ENCODE measurements around the gene ZNF142. TPM values are rescaled to one million over a fixed set of nuclear protein-coding genes. Genes with fewer than 3 reads are reported as not detected.

Gene ZNF142
- total RNA-seq, 1 experiment from 2014 or later: 29.2 TPM

DNA sequence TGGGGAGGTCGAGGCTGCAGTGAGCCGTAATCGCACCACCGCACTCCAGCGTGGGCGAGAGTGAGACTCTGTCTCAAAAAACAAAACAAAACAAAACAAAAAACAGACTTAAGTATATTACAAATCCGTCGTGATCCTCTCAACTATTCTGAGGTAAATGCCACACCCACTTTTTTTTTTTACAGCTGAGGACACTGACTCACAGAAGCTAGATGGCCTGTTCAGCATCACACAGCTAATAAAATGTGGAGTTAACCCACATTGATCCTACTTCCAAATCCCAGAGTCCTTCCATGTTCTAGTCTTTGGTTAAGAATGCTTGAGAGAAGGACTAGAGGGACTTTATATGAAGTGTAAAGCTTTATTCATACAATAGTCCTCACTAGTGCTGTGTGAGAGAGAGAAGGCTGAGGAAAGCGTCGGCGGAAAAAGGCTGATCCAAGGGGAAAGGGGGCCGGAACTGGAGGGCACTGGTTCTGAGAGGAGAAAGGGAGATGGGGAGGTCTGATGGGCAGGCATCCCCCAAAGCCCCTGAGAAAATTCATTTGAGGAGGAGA lies 11.8 kb upstream of the ZNF142 start:
- H3K36me3 ChIP-seq (ENCODE audit: control insufficient read depth in 1 of 2, insufficient read depth in 2 of 2, low read length in 2 of 2): peaks cover 11 to 20% of the 10 kb centered on the region in 2 experiments
- ChIA-PET RAD21 (ENCODE audit: low non-redundant PET in 1 of 2, low total read pairs in 2 of 2, uncharacterized antibody in 2 of 2, unreplicated experiment in 2 of 2) (interaction anchor here in 1 of 2 experiments (0.9 to 1.6 kb wide), 2 partner anchors 12 to 176 kb away, joined by 3 to 5 read pairs; partner anchors contain the start of genes BCS1L and ZNF142), POLR2A (interaction anchor here (0.6 to 2.3 kb wide), 2 partner anchors 12 to 76 kb away, joined by 9 to 20 read pairs; partner anchors contain the start of genes BCS1L and ZNF142), CTCF (interaction anchor here (0.7 to 2.0 kb wide), 5 partner anchors 12 to 176 kb away, joined by 3 to 11 read pairs (median 4); partner anchors contain the start of genes BCS1L, TTLL4 and ZNF142)
- ATAC-seq (peak; percentile 35), DNase-seq (ENCODE audit: low read depth, low spot score) (no peak)
- peak overlapping the region; percentile 74 to 89 for H3K4me3 ChIP-seq (replicated peaks in 1 of 2; ENCODE audit: low read depth in 1 of 2, low read length in 2 of 2)
- TSS peak; percentile 84 for BruUV-seq (replicated peaks)
- H3K9me3 ChIP-seq (ENCODE audit: control insufficient read depth in 1 of 2, insufficient read depth in 1 of 2, low read depth in 1 of 2, low read length in 2 of 2): no peaks in the 10 kb centered on the region
- no peak overlapping the region for H2AFZ ChIP-seq (ENCODE audit: low read depth, low read length, poor library complexity, severe bottlenecking)
- peak overlapping the region; percentile 71 for H3K9ac ChIP-seq (ENCODE audit: low read length)
- no peaks in the 10 kb centered on the region for H3K27me3 ChIP-seq (ENCODE audit: insufficient read depth, low read length)
- intact Hi-C loops (cut with micrococcal nuclease): no loop called here
- peak overlapping the region; percentile 81 for H3K4me2 ChIP-seq (ENCODE audit: low read length)
- TF ChIP-seq, protein P1, sequence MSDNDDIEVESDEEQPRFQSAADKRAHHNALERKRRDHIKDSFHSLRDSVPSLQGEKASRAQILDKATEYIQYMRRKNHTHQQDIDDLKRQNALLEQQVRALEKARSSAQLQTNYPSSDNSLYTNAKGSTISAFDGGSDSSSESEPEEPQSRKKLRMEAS (IDR thresholded peaks at IDR 0.05): no peak
- TF ChIP-seq CEBPB (IDR thresholded peaks at IDR 0.05; ENCODE audit: low read depth) (no peak), YY1 (IDR thresholded peaks at IDR 0.05; ENCODE audit: extremely low read depth, insufficient replicate concordance, low read depth, low read length) (no peak), EZH2 (IDR thresholded peaks at IDR 0.05) (no peak), POLR2AphosphoS5 (IDR thresholded peaks at IDR 0.05; ENCODE audit: low read depth, low read length) (no peak), SP1 (IDR thresholded peaks at IDR 0.05; ENCODE audit: low read depth) (no peak), CBX3 (IDR thresholded peaks at IDR 0.05; ENCODE audit: low read depth) (no peak), TCF7L2 (IDR thresholded peaks at IDR 0.05; ENCODE audit: borderline replicate concordance, extremely low read depth, insufficient read depth, insufficient read length) (no peak), POLR2A (IDR thresholded peaks at IDR 0.05; ENCODE audit: borderline replicate concordance, extremely low read depth, insufficient read depth, insufficient read length) (no peak), RAD21 (IDR thresholded peaks at IDR 0.05; ENCODE audit: low read depth) (no peak), ZFX (IDR thresholded peaks at IDR 0.05) (no peak), EZH2phosphoT487 (IDR thresholded peaks at IDR 0.05; ENCODE audit: borderline replicate concordance) (no peak)
- TF ChIP-seq, protein P2, sequence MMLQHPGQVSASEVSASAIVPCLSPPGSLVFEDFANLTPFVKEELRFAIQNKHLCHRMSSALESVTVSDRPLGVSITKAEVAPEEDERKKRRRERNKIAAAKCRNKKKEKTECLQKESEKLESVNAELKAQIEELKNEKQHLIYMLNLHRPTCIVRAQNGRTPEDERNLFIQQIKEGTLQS (IDR thresholded peaks at IDR 0.05): no peak
- TF ChIP-seq, protein P3, sequence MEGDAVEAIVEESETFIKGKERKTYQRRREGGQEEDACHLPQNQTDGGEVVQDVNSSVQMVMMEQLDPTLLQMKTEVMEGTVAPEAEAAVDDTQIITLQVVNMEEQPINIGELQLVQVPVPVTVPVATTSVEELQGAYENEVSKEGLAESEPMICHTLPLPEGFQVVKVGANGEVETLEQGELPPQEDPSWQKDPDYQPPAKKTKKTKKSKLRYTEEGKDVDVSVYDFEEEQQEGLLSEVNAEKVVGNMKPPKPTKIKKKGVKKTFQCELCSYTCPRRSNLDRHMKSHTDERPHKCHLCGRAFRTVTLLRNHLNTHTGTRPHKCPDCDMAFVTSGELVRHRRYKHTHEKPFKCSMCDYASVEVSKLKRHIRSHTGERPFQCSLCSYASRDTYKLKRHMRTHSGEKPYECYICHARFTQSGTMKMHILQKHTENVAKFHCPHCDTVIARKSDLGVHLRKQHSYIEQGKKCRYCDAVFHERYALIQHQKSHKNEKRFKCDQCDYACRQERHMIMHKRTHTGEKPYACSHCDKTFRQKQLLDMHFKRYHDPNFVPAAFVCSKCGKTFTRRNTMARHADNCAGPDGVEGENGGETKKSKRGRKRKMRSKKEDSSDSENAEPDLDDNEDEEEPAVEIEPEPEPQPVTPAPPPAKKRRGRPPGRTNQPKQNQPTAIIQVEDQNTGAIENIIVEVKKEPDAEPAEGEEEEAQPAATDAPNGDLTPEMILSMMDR (IDR thresholded peaks at IDR 0.05 in 2 of 3, conservative IDR thresholded peaks at IDR 0.05 in 1 of 3; ENCODE audit: borderline replicate concordance in 1 of 3, insufficient read depth in 1 of 3, low read depth in 2 of 3, low read length in 2 of 3): no peak
- no peaks in the 10 kb centered on the region for H3K9me2 ChIP-seq (ENCODE audit: insufficient read depth)
- H4K20me1 ChIP-seq (ENCODE audit: insufficient read depth): no peaks in the 10 kb centered on the region
- H3K27ac ChIP-seq (ENCODE audit: low read depth, low read length): peak overlapping the region; percentile 74
- H3K4me1 ChIP-seq (ENCODE audit: control insufficient read depth in 1 of 2, insufficient read depth in 2 of 2, low read length in 2 of 2): peaks cover 11 to 13% of the 10 kb centered on the region in 2 experiments; a peak in 2 of 4 replicates
- H3K79me2 ChIP-seq (ENCODE audit: insufficient read depth, low read length): peaks cover 33% of the 10 kb centered on the region
